ENCODE data around the gene VEZF1.

The VEZF1 gene

GRCh38 chr17:57929386-57929785 lies 58.7 kb downstream of the VEZF1 start:
- DNase-seq (ENCODE audit: low read depth, low spot score), result no peak

- DNase-seq (ENCODE audit: low read depth, low spot score), result no peak
Measured at GRCh38 chr17:57928928-57929327, 59.1 kb downstream of the VEZF1 start.

GRCh38 chr17:57927048-57927723 lies 60.9 kb downstream of the VEZF1 start:
- DNase-seq (ENCODE audit: low read depth, low spot score), result no peak

GRCh38 chr17:57926723-57927047 lies 61.4 kb downstream of the VEZF1 start:
- no peak for DNase-seq (ENCODE audit: low read depth, low spot score)

GRCh38 chr17:57925361-57925990 lies 62.6 kb downstream of the VEZF1 start:
- no peak for DNase-seq (ENCODE audit: low read depth, low spot score)

- DNase-seq (ENCODE audit: low read depth, low spot score), result no peak
Measured at GRCh38 chr17:57924677-57925076, 63.4 kb downstream of the VEZF1 start.

All from iPS DF 19.7 (cell line).